ENCODE results near the gene GALE. TPM values are rescaled to one million over a fixed set of nuclear protein-coding genes. Genes with fewer than 3 reads are reported as not detected.

GALE gene
- total RNA-seq, 1 donor from 2014 or later = 19.6 TPM

DNA sequence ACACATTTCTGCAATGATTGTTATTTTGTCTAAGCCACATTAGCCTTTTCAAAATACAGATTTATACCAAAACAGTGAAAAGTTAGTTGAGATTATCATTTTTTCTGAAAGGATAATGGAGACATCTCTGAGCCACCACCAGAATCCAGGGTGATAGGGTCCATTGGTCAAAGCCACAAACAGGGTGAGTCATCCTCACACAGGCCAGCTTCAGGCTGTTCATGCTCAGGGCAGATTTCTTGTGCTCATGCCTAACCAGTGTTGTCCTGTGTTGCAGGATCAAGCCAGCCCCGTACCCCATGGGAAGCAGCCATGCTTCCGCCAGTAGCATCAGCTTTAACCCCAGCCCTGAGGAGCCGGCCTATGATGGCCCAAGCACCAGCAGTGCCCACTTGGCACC is 43.9 kb downstream of the GALE start:
- no peak for DNase-seq (ENCODE audit: low read depth in 2 of 2)

DNA sequence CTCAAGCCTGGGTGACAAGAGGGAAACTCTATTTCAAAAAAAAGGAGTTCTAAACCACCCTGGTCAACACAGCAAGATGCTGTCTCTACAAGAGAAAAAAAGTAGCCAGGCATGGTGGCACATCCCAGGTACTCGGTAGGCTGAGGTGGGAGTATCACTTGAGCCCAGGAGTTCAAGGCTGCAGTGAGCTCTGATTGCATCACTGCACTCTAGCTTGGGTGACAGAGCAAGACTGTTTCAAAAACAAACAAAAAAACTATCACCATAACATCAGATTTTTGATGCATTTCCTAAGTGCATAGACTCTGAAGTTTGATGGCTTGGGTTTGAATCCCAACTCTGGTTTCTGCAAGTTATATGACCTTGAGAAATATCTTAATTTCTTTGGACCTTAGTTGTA is 47.6 kb downstream of the GALE start:
- no peak for DNase-seq (ENCODE audit: low read depth in 2 of 2)

DNA sequence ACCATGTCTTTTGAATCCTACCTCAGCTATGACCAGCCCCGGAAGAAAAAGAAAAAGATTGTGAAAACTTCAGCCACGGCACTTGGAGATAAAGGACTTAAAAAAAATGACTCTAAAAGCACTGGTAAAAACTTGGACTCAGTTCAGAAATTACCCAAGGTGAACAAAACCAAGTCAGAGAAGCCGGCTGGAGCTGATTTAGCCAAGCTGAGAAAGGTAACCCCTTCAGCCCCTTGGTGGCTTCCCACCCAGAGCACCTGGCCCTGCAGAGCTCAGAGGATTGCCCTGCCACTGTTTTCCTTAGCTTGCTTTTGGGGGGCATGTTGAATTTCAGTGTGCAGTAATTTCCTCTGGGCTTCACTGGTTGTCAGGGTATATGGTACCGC is 48.7 kb downstream of the GALE start:
- no peak for DNase-seq (ENCODE audit: low read depth in 2 of 2)

DNA sequence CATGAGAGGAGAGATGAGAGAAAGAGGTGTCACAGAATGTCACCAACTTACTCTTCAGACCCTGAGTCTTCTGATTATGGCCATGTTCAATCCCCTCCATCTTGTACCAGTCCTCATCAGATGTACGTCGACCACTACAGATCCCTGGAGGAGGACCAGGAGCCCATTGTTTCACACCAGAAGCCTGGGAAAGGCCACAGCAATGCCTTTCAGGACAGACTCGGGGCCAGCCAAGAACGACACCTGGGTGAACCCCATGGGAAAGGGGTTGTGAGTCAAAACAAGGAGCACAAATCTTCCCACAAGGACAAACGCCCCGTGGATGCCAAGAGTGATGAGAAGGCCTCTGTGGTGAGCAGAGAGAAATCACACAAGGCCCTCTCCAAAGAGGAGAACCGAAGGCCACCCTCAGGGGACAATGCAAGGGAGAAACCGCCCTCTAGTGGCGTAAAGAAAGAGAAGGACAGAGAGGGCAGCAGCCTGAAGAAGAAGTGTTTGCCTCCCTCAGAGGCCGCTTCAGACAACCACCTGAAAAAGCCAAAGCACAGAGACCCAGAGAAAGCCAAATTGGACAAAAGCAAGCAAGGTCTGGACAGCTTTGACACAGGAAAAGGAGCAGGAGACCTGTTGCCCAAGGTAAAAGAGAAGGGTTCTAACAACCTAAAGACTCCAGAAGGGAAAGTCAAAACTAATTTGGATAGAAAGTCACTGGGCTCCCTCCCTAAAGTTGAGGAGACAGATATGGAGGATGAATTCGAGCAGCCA is 49.3 kb downstream of the GALE start:
- peak in 1 of 2 donors; percentile 55 for DNase-seq (ENCODE audit: low read depth in 2 of 2)

DNA sequence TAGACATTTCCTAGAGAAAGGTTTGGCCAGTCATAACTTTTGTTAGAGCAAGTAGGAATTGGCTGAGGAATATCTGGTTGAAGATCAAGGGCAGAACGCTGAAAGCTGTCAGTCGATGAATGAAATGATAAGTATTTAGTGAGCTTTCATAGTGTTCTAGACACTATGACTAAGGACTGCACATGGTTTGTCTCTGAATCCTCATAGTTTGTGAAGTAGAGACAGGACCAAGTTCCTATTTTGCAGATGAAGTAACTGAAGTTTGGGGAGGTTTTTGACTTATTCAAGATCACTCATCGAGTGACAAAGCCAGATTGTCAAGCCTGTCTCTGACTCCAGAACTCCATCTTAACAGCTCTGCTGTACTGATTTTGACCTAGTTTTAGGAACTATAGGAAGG is 52.5 kb downstream of the GALE start:
- DNase-seq (ENCODE audit: low read depth in 2 of 2) = no peak

Other genes starting within 250 kb of the GALE start
- 478 and 570 TPM in 2 replicates for gene ID3, start 241.3 kb downstream of the GALE start, total RNA-seq
- 1,076 and 1,266 TPM in 2 replicates for gene RPL11, start 108.9 kb downstream of the GALE start, total RNA-seq
- 15.4 and 22.1 TPM in 2 replicates for gene ELOA, start 57.3 kb downstream of the GALE start, total RNA-seq
- gene PITHD1, start 22.3 kb downstream of the GALE start, total RNA-seq = 30.4 and 51.2 TPM in 2 replicates
- gene LYPLA2, start 9.6 kb downstream of the GALE start, total RNA-seq = 113 and 153 TPM in 2 replicates
- gene HMGCL, start 24.7 kb upstream of the GALE start, total RNA-seq = 37.7 and 46.3 TPM in 2 replicates
- 10.0 and 23.4 TPM in 2 replicates for gene FUCA1, start 67.5 kb upstream of the GALE start, total RNA-seq
- not detected in 2 replicates for gene CNR2, start 112.6 kb upstream of the GALE start, total RNA-seq
- gene PNRC2, start 159.1 kb upstream of the GALE start, total RNA-seq = 71.6 and 74.2 TPM in 2 replicates
- gene SRSF10, start 179.6 kb upstream of the GALE start, total RNA-seq = 59.6 and 67.9 TPM in 2 replicates